ES-I3 (cell line): ENCODE data around the gene SNX10.
"Not testable (repeated sequence)": the region's sequence is repeated elsewhere in the genome, so short reads cannot be mapped to it uniquely, and the experiment has no call there.

Experiments used
- H3K36me3 ChIP-seq: 2 replicates; pipeline ENCODE4 v1.6.1; 2013; ENCODE audit warnings: mild to moderate bottlenecking, low read length, control low read depth, moderate library complexity; ENCODE audit not compliant: insufficient read depth
- H3K4me1 ChIP-seq: 2 replicates; pipeline ENCODE4 v1.6.1; 2013; ENCODE audit warnings: mild to moderate bottlenecking, control low read depth, low read length; ENCODE audit not compliant: insufficient read depth
- H3K9ac ChIP-seq: 2 replicates; pipeline ENCODE4 v1.6.1; 2013; ENCODE audit warnings: low read depth, mild to moderate bottlenecking, low read length, moderate library complexity
- H3K9me3 ChIP-seq: 2 replicates; pipeline ENCODE4 v1.6.1; 2013; ENCODE audit warnings: mild to moderate bottlenecking, low read length, moderate library complexity; ENCODE audit not compliant: control insufficient read depth, insufficient read depth

The SNX10 gene

GRCh38 chr7:26291699-26292538, at the start of gene SNX10:
Gene SNX10, plus strand, starts transcription at chr7:26291862. Its CDS starts 54,581 bp downstream, at chr7:26346443.
- peak within 1 kb of the TSS; percentile 97 for H3K9ac ChIP-seq

GRCh38 chr7:26245150-26245549, 46.5 kb upstream of the SNX10 start:
- Histone ChIP-seq H3K4me1 (no peaks in the 10 kb centered on the region), H3K9ac (no peak overlapping the region), H3K9me3 (no peaks in the 10 kb centered on the region; the same call in 1 of the 2 replicates), H3K36me3 (no peaks in the 10 kb centered on the region)

More at GRCh38 chr7:26291699-26292538, at the start of gene SNX10:
- H3K36me3 ChIP-seq = no peaks in the 10 kb centered on the region
- H3K4me1 ChIP-seq = no peaks in the 10 kb centered on the region
- no peaks in the 10 kb centered on the region for H3K9me3 ChIP-seq

GRCh38 chr7:26250239-26250638, 41.4 kb upstream of the SNX10 start:
- no peaks in the 10 kb centered on the region for H3K9me3 ChIP-seq
- H3K36me3 ChIP-seq = no peaks in the 10 kb centered on the region
- no peak overlapping the region for H3K9ac ChIP-seq
- no peaks in the 10 kb centered on the region for H3K4me1 ChIP-seq

DNA sequence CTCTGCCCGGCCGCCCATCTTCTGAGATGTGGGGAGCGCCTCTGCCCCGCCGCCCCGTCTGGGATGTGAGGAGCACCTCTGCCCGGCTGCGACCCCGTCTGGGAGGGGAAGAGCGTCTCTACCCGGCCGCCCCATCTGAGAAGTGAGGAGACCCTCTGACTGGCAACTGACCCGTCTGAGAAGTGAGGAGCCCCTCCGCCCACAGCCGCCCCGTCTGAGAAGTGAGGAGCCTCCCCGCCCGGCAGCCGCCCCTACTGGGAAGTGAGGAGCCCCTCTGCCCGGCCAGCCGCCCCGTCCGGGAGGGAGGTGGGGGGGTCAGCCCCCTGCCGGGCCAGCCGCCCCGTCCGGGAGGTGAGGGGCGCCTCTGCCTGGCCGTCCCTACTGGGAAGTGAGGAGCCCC, 29.8 kb upstream of the SNX10 start:
- not testable (repeated sequence) for H3K9me3 ChIP-seq, H3K36me3 ChIP-seq, H3K9ac ChIP-seq, H3K4me1 ChIP-seq

DNA sequence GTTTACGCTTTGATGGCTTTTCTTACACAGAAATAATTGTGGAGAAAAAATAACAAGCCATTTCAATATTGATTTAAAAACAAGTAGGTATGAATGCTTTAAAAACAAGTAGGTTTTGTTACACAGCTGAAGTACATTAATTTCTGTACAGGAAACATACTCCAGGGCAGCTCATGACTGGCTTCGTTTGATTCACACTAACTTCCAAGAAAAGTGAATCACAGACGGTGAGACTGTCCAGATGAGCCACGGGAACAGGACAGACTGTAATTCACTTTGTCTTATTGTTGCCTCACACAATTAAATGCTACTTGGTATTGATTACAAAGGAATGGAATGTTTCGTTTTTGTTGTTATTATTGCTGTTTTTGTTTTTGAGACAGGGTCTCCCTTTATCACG, 26.6 kb upstream of the SNX10 start:
- Histone ChIP-seq H3K9me3 (peaks cover 5% of the 10 kb centered on the region; the same call in 1 of the 2 replicates), H3K36me3 (no peaks in the 10 kb centered on the region), H3K4me1 (no peaks in the 10 kb centered on the region), H3K9ac (no peak overlapping the region)

- no peaks in the 10 kb centered on the region for H3K4me1 ChIP-seq
- H3K9me3 ChIP-seq = peaks cover 5% of the 10 kb centered on the region; the same call in 1 of the 2 replicates
- no peak overlapping the region for H3K9ac ChIP-seq
- no peaks in the 10 kb centered on the region for H3K36me3 ChIP-seq
Measured at GRCh38 chr7:26265499-26266075, 26.1 kb upstream of the SNX10 start.

DNA sequence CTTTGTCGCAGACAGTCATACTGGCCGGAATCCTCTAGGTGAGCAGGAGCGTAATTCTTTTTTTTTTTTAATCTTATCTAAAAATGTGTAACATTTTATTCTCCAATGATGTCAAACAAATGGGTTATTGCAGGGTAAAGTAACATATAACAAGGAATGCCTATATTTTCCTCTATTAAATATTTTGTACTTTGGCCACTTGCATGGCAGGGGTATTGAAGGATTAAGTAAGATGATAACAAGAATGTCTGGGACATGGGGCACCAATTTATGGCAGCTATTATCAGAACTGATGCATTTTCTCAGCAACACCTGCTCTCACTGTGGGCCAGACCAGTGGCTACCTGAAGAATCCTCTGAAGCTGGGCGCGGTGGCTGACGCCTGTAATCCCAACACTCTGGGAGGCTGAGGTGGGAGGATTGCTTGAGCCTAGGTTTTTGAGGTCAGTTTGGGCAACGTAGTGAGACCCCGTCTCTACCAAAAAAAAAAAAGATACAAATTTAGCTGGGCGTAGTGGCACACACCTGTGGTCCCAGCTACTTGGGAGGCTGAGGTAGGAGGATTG, 24.0 kb upstream of the SNX10 start:
- Histone ChIP-seq H3K9me3 (peaks cover 2% of the 10 kb centered on the region; the same call in 1 of the 2 replicates), H3K9ac (no peak overlapping the region), H3K36me3 (no peaks in the 10 kb centered on the region), H3K4me1 (no peaks in the 10 kb centered on the region)

GRCh38 chr7:26275213-26275612, 16.4 kb upstream of the SNX10 start:
- Histone ChIP-seq H3K9ac (no peak overlapping the region), H3K36me3 (no peaks in the 10 kb centered on the region), H3K4me1 (no peaks in the 10 kb centered on the region), H3K9me3 (no peaks in the 10 kb centered on the region)

DNA sequence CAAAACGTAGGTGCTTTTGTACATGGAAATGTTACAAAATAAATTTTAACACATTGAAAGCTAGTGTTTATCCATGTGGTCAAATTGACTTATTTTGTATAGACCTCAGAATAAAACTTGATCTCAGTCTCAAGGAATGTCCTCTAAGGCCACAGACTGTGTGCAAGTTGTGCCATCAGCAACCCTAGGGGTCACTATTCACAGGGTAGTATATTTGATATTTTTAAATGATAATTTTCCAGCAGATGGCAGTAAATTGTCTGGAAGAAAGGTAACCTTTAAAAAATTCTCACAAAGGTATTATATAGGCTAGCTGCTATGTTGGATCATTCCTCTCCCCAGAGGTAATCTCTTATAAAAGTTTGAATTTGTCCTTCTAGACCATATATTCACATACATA, 12.9 kb upstream of the SNX10 start:
- H3K9ac ChIP-seq = no peak overlapping the region
- no peaks in the 10 kb centered on the region for H3K36me3 ChIP-seq
- H3K9me3 ChIP-seq = no peaks in the 10 kb centered on the region
- H3K4me1 ChIP-seq = no peaks in the 10 kb centered on the region

- H3K9ac ChIP-seq = no peak overlapping the region
- no peaks in the 10 kb centered on the region for H3K36me3 ChIP-seq
- H3K9me3 ChIP-seq = no peaks in the 10 kb centered on the region
- H3K4me1 ChIP-seq = no peaks in the 10 kb centered on the region
Measured at GRCh38 chr7:26279405-26279804, 12.3 kb upstream of the SNX10 start.

- H3K4me1 ChIP-seq = no peaks in the 10 kb centered on the region
- H3K9ac ChIP-seq = no peak overlapping the region
- no peaks in the 10 kb centered on the region for H3K36me3 ChIP-seq
- H3K9me3 ChIP-seq = no peaks in the 10 kb centered on the region
Measured at GRCh38 chr7:26280097-26280496, 11.6 kb upstream of the SNX10 start.

- Histone ChIP-seq H3K9me3 (no peaks in the 10 kb centered on the region), H3K9ac (no peak overlapping the region), H3K4me1 (no peaks in the 10 kb centered on the region), H3K36me3 (no peaks in the 10 kb centered on the region)
Measured at GRCh38 chr7:26280723-26281122, 10.9 kb upstream of the SNX10 start.

- Histone ChIP-seq H3K9ac (no peak overlapping the region), H3K9me3 (no peaks in the 10 kb centered on the region), H3K4me1 (no peaks in the 10 kb centered on the region), H3K36me3 (no peaks in the 10 kb centered on the region)
Measured at GRCh38 chr7:26284477-26284876, 7.2 kb upstream of the SNX10 start.

DNA sequence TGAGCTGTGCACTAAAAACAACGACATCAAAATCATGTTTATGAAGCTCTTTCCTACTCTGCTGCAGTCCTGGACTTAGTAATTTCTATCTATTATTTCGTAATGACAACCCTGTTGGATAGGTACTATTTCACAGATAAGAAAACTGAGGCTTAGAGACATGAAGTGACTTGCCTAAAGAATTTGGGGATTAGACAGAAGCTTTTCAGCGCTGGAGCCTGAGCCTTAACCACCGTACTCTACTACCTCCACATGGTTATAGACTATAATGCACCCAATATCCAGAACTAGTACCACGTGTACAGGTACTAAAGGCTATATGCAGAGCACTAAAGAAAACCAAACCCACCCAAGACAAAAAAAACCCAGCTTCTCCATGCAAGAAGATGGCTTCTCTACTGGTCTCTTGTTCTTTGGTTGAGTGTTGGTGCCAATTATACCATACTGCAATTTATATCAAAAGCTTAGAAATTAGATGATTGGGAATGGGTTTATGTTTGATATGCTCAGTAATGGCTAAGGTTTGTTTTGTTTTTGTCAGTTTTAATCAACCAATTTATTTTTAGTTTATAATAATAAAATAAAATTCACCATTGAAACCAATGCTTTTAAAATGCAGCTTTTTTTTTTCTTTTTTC, 6.5 kb upstream of the SNX10 start:
- Histone ChIP-seq H3K4me1 (no peaks in the 10 kb centered on the region), H3K36me3 (no peaks in the 10 kb centered on the region), H3K9ac (no peak overlapping the region), H3K9me3 (no peaks in the 10 kb centered on the region)
